Keratinocyte (primary cell): Measurements from ENCODE around the gene FANCC. TPM values are rescaled to one million over a fixed set of nuclear protein-coding genes. Genes with fewer than 3 reads are reported as not detected.
A peak's percentile ranks its signal among the peaks of the same experiment; 100 is the strongest.

Source experiments
- DNase-seq: peaks from one replicate; pipeline ENCODE4 v3.0.0-alpha.2; 2011; ENCODE audit warnings: low read depth, missing footprints, low spot score
- FAIRE-seq: peaks from 2 replicates; lab custom pipeline; 2011; peaks lifted over from hg19 to GRCh38; lab: Jason Lieb, UNC
- H2AFZ ChIP-seq: 2 replicates; pipeline ENCODE4 v1.6.0; 2012; ENCODE audit warnings: low read length, control low read depth, inconsistent platforms; ENCODE audit not compliant: control insufficient read depth
- H3K27ac ChIP-seq: 2 replicates; pipeline ENCODE4 v1.5.1; 2011; ENCODE audit warnings: low read length; ENCODE audit not compliant: control insufficient read depth, insufficient read depth
- H3K27me3 ChIP-seq: 3 replicates; pipeline ENCODE4 v1.6.0; 2011; ENCODE audit warnings: low read length; ENCODE audit not compliant: control insufficient read depth, insufficient read depth; ENCODE audit errors: extremely low read depth
- H3K36me3 ChIP-seq, 2 experiments: 2 replicates in 1 of 2; 3 replicates in 1 of 2; pipeline ENCODE4 v1.5.1; 2011; ENCODE audit warnings: low read length in 2 of 2, mild to moderate bottlenecking in 1 of 2; ENCODE audit not compliant: control insufficient read depth in 2 of 2, insufficient read depth in 2 of 2; ENCODE audit errors: extremely low read depth in 1 of 2
- H3K4me1 ChIP-seq: 3 replicates; pipeline ENCODE4 v1.5.1; 2011; ENCODE audit warnings: low read length; ENCODE audit not compliant: control insufficient read depth, insufficient read depth; ENCODE audit errors: extremely low read depth
- H3K4me2 ChIP-seq: 3 replicates; pipeline ENCODE4 v1.6.0; 2011; ENCODE audit warnings: low read depth, low read length; ENCODE audit not compliant: control insufficient read depth, insufficient read depth; ENCODE audit errors: extremely low read depth
- H3K4me3 ChIP-seq, 3 experiments: fragments of 200-600 bp in 1 of 3; sonication (generic) in 1 of 3; 2 replicates in 2 of 3; 3 replicates in 1 of 3; pipeline ENCODE4 v1.5.1; 2011 to 2016; ENCODE audit warnings: low read length in 3 of 3, mild to moderate bottlenecking in 3 of 3, control low read depth in 2 of 3, inconsistent platforms in 1 of 3, low read depth in 1 of 3, mixed read lengths in 1 of 3, mixed run types in 1 of 3, moderate library complexity in 1 of 3; ENCODE audit not compliant: control insufficient read depth in 2 of 3, insufficient read depth in 2 of 3; ENCODE audit errors: extremely low read depth in 1 of 3
- H3K79me2 ChIP-seq: 2 replicates; pipeline ENCODE4 v1.6.0; 2012; ENCODE audit warnings: low read length; ENCODE audit not compliant: control insufficient read depth, insufficient read depth
- H3K9ac ChIP-seq: 3 replicates; pipeline ENCODE4 v1.6.0; 2011; ENCODE audit warnings: low read length; ENCODE audit not compliant: control insufficient read depth, insufficient read depth; ENCODE audit errors: extremely low read depth
- H3K9me1 ChIP-seq: 3 replicates; pipeline ENCODE4 v1.6.0; 2011; ENCODE audit warnings: low read length; ENCODE audit not compliant: control insufficient read depth, insufficient read depth; ENCODE audit errors: extremely low read depth
- H3K9me3 ChIP-seq: 2 replicates; pipeline ENCODE4 v1.5.1; 2012; ENCODE audit warnings: low read depth, low read length; ENCODE audit not compliant: control insufficient read depth
- H4K20me1 ChIP-seq: 3 replicates; pipeline ENCODE4 v1.6.0; 2011; ENCODE audit warnings: low read length; ENCODE audit not compliant: control insufficient read depth, insufficient read depth; ENCODE audit errors: extremely low read depth
- EZH2 ChIP-seq: IDR thresholded peaks from one replicate; pipeline ENCODE4 v1.6.1; 2012; ENCODE audit warnings: inconsistent platforms, mild to moderate bottlenecking, low read length, moderate library complexity
- dilution Hi-C: fragments of 300-500 bp; cut with MboI; formaldehyde crosslinking; loops from one replicate; pipeline ENCODE4 v1.7.0; 2020; ENCODE audit warnings: low sequenced_read_pairs; ENCODE audit not compliant: extremely low pct_ligation_motif_present
- polyA plus RNA-seq, 5 experiments: library from polyadenylated mRNA; depleted of rRNA in 3 of 5; stranded (reverse) in 3 of 5; stranded (forward) in 1 of 5; unstranded in 1 of 5; fragments of >200 nt; gene quantifications; 1 replicate in 1 of 5; 2 replicates in 3 of 5; 3 replicates in 1 of 5; pipeline versions ENCODE4 v1.2.1 to v1.2.3, GENCODE V29; 2011 to 2012; ENCODE audit warnings: missing spikeins in 2 of 5, low read depth in 1 of 5, low replicate concordance in 1 of 5
- TF ChIP-seq, protein P1 (sequence below), 3 experiments: IDR thresholded peaks in 1 of 3; conservative IDR thresholded peaks in 1 of 3; optimal IDR thresholded peaks in 1 of 3; 2 replicates in 2 of 3; 3 replicates in 1 of 3; pipeline versions ENCODE3 to v1.5.1; 2011; ENCODE audit warnings: low read length in 3 of 3, mild to moderate bottlenecking in 3 of 3, moderate library complexity in 2 of 3, control low read depth in 1 of 3, inconsistent platforms in 1 of 3; ENCODE audit not compliant: insufficient read depth in 2 of 3; ENCODE audit errors: extremely low read depth in 1 of 3

Gene FANCC
- polyA plus RNA-seq, 1 donor (not counting 4 experiments of a cell fraction or from before 2014, with no cell fraction given) = 8.3 TPM

DNA sequence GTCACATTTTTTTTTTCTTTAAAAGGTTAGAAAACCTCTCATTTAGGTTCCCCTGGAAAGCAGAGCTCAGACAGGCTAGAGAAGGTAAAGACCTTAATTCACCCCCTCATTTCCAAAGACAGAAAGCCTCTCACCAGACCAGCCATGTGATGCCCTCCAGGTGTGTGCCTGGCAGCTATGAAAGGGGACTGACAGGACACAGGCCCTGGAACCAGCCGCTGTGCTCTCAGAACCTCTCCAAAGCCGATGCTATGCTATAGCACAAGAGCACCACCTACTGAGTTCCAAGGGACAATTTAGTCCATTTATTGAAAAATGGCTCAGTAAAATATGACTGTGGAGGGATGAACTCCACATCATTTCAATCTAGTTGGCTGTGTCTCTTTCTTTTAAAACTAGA is 48.8 kb downstream of the FANCC start:
- no peaks in the 10 kb centered on the region for H3K27me3 ChIP-seq
- H3K27ac ChIP-seq = no peak overlapping the region
- H2AFZ ChIP-seq = no peak overlapping the region
- no peaks in the 10 kb centered on the region for H3K79me2 ChIP-seq
- no peaks in the 10 kb centered on the region for H3K9me1 ChIP-seq
- H3K9me3 ChIP-seq = no peaks in the 10 kb centered on the region
- DNase-seq (no peak), FAIRE-seq (no peak)
- dilution Hi-C loops = no loop called here
- no peak overlapping the region for H3K4me2 ChIP-seq
- no peaks in the 10 kb centered on the region for H3K4me1 ChIP-seq
- H3K4me3 ChIP-seq = no peak overlapping the region
- H3K36me3 ChIP-seq = no peaks in the 10 kb centered on the region
- TF ChIP-seq, protein P1, sequence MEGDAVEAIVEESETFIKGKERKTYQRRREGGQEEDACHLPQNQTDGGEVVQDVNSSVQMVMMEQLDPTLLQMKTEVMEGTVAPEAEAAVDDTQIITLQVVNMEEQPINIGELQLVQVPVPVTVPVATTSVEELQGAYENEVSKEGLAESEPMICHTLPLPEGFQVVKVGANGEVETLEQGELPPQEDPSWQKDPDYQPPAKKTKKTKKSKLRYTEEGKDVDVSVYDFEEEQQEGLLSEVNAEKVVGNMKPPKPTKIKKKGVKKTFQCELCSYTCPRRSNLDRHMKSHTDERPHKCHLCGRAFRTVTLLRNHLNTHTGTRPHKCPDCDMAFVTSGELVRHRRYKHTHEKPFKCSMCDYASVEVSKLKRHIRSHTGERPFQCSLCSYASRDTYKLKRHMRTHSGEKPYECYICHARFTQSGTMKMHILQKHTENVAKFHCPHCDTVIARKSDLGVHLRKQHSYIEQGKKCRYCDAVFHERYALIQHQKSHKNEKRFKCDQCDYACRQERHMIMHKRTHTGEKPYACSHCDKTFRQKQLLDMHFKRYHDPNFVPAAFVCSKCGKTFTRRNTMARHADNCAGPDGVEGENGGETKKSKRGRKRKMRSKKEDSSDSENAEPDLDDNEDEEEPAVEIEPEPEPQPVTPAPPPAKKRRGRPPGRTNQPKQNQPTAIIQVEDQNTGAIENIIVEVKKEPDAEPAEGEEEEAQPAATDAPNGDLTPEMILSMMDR (optimal IDR thresholded peaks at IDR 0.05 in 1 of 3, IDR thresholded peaks at IDR 0.05 in 1 of 3, conservative IDR thresholded peaks at IDR 0.05 in 1 of 3; ENCODE audit: extremely low read depth in 1 of 3, insufficient read depth in 2 of 3, low read length in 3 of 3) = peak; percentile 24 to 52 (median 45)
- no peak for TF ChIP-seq EZH2
- H4K20me1 ChIP-seq = no peaks in the 10 kb centered on the region
- H3K9ac ChIP-seq = no peak overlapping the region

DNA sequence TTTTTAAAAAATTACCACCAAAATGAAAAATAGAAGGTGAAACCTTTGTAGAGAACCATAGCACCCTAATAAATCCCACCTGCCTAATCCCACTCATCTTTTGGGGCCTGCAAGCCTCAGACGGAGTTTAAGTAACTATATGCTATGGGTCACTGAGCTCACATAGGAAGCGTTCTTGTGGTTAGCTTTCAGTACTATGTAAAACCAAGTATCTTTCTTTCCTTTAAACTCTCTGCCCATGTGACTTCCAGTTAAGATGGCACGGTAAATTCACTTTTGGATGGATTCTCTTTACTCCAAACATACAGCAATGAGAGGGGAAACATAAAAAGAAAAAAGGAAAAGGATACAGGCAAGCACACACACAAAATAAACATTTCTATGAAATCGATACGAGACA is 50.9 kb downstream of the FANCC start:
- H3K9ac ChIP-seq = no peak overlapping the region
- dilution Hi-C loops = no loop called here
- H4K20me1 ChIP-seq = no peaks in the 10 kb centered on the region
- DNase-seq (no peak), FAIRE-seq (no peak)
- H3K4me1 ChIP-seq = no peaks in the 10 kb centered on the region
- no peak for TF ChIP-seq EZH2
- H3K79me2 ChIP-seq = no peaks in the 10 kb centered on the region
- no peak overlapping the region for H3K4me2 ChIP-seq
- no peaks in the 10 kb centered on the region for H3K36me3 ChIP-seq
- no peak overlapping the region for H3K27ac ChIP-seq
- H3K9me1 ChIP-seq = no peaks in the 10 kb centered on the region
- no peak overlapping the region for H2AFZ ChIP-seq
- no peaks in the 10 kb centered on the region for H3K27me3 ChIP-seq
- no peaks in the 10 kb centered on the region for H3K9me3 ChIP-seq
- H3K4me3 ChIP-seq = no peak overlapping the region

DNA sequence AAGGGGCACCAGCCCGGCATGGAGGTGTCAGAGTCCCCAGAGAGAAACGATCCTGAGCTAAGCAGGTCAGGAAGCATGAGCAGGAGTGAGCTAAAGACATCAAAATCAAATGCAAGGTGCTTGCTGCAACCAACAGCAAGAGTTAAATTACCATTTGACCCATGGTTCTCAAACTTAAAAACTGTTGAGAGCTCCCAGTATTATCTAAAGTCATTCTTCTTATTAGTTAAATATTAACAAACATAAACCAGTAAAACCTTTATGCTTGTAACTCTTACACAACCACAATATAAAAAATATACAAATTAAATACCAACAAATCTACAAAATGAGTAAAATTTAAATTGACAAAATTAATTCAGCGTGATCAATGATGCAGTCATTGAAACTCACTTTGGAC is 51.5 kb downstream of the FANCC start:
- Histone ChIP-seq H3K9ac (no peak overlapping the region), H3K79me2 (no peaks in the 10 kb centered on the region), H3K27me3 (no peaks in the 10 kb centered on the region), H3K4me3 (no peak overlapping the region), H3K36me3 (no peaks in the 10 kb centered on the region), H4K20me1 (no peaks in the 10 kb centered on the region), H3K9me3 (no peaks in the 10 kb centered on the region), H3K4me2 (no peak overlapping the region), H3K27ac (no peak overlapping the region), H2AFZ (no peak overlapping the region), H3K4me1 (no peaks in the 10 kb centered on the region), H3K9me1 (no peaks in the 10 kb centered on the region)
- FAIRE-seq (no peak), DNase-seq (no peak)
- dilution Hi-C loops = no loop called here
- TF ChIP-seq, protein P1 (optimal IDR thresholded peaks at IDR 0.05 in 1 of 3, IDR thresholded peaks at IDR 0.05 in 1 of 3, conservative IDR thresholded peaks at IDR 0.05 in 1 of 3; ENCODE audit: extremely low read depth in 1 of 3, insufficient read depth in 2 of 3, low read length in 3 of 3) = no peak
- TF ChIP-seq EZH2 = no peak
